ENCODE results near the gene WNT9B.
A peak's percentile ranks its signal among the peaks of the same experiment; 100 is the strongest.
"Not testable (repeated sequence)": the region's sequence is repeated elsewhere in the genome, so short reads cannot be mapped to it uniquely, and the experiment has no call there.

The WNT9B gene

GRCh38 chr17:46917041-46917440 lies 65.7 kb downstream of the WNT9B start:
- no peak for DNase-seq

- DNase-seq, result no peak
These were observed 66.1 kb downstream of the WNT9B start for GRCh38 chr17:46917516-46917915.

DNA sequence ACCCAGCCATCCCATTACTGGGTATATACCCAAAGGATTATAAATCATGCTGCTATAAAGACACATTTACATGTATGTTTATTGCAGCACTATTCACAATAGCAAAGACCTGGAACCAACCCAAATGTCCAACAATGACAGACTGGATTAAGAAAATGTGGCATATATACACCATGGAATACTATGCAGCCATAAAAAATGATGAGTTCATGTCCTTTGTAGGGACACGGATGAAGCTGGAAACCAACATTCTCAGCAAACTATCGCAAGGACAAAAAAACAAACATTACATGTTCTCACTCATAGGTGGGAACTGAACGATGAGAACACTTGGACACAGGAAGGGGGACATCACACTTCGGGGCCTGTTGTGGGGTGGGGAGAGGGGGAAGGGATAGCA lies 70.6 kb downstream of the WNT9B start:
- DNase-seq, result not testable (repeated sequence)

DNA sequence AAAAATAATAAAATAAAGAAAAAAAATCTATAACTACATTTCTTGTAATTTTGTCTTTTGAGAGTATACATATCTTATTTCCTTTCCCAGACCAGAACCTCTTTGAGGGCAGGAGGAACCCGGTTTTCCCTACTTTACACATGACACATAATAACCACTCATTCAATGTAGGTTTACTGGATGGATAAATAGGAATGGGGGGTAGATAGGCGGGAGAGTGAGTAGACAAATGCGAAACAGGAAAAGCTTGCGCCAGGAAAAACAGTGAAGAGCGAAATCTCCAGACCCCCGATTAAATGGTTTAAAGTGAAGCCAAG lies 71.1 kb downstream of the WNT9B start:
- no peak for DNase-seq

GRCh38 chr17:46922804-46923635 lies 71.6 kb downstream of the WNT9B start, which contains the start of gene GOSR2:
Gene GOSR2, plus strand, starts transcription at chr17:46923160. Its CDS starts 33 bp downstream, at chr17:46923193.
- peak; percentile 93 for DNase-seq

- DNase-seq, result no peak
These were observed 73.9 kb downstream of the WNT9B start for GRCh38 chr17:46925185-46925868.

DNA sequence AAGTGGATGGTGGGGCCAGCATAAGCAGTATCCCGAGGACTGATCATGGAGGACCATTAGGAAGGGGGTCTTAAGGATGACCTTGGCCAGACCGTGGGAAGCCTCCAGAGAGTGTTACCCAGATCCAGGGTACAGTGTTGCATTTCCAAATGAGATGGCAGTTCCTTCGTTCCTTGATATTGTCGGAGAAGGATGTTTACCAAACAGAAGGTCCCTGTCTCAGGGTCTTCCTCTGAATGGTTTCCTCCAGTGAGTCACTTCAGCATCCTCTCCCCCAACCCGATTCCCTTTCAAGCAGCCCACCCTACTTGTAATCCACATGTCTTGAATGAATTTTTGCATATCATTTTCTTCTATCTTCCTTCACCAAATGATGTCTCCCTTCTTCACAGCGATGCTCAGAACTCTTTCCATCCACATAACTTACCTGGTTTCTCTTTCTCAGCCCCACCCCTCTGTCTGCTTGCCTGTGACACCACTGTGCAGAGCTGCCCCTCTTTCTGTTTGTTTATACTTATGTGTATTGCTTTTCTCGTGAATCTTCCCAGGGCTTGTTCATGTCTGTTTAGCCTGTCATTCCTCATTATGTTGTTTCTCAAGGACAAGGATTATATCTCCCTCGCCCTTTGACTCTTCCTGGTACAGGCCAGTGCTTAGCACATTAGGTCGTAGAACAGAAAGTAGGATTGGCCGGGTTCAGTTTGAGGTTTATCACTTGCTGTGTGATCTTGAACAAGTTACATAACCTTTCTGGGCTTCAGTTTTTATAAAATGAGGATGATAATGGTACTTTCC lies 77.3 kb downstream of the WNT9B start:
- DNase-seq, result no peak

GRCh38 chr17:46929413-46929812 lies 78.0 kb downstream of the WNT9B start:
- no peak for DNase-seq

- DNase-seq, result no peak
These were observed 78.7 kb downstream of the WNT9B start for GRCh38 chr17:46930051-46930450.

DNA sequence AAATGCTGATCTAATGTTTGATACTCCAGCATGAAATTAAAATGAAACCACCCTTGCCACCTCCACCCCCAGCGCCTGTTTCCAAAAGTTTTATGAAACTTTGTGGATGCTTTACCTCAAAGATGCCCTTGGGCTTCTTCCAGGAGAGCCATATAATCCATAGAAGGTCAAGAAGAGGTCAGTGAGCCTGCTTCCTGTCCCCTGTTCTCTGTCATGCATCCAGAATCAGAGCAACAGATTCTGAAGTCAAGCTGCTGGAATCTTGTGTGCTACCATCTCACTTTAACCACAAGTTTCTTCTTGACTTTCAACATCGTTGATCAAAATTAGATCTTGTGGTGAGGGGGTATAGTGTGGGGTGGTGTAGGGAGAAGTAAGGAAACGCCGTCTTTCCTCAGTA lies 80.2 kb downstream of the WNT9B start:
- no peak for DNase-seq

GRCh38 chr17:46935658-46936266 lies 84.4 kb downstream of the WNT9B start:
- no peak for DNase-seq

Data from DMS79 treated with DMSO at 0.1 percent for 48 hours (cell line).